ENCODE results near the gene OSBP2.

GRCh38 chr22:30749849-30750248 is 55.2 kb downstream of the OSBP2 start:
- TF ChIP-seq CTCF (conservative IDR thresholded peaks at IDR 0.05; ENCODE audit: low read depth, low read length), result no peak
- TF ChIP-seq EZH2phosphoT487 (IDR thresholded peaks at IDR 0.05; ENCODE audit: borderline replicate concordance, low read length), result no peak

Data from PC-3 (cell line).